ENCODE results near the gene ACO2.

ACO2 gene

GRCh38 chr22:41482319-41482935, 13.5 kb downstream of the ACO2 start:
- Histone ChIP-seq H3K9ac (ENCODE audit: low read length) (no peak overlapping the region), H3K4me1 (ENCODE audit: control insufficient read depth, insufficient read depth, low read length) (peaks cover 30% of the 10 kb centered on the region)

GRCh38 chr22:41485033-41485432, 16.1 kb downstream of the ACO2 start:
- H3K9ac ChIP-seq (ENCODE audit: low read length) = no peak overlapping the region
- no peak overlapping the region for H3K4me3 ChIP-seq (ENCODE audit: low read length)
- H3K9me3 ChIP-seq (ENCODE audit: control insufficient read depth, low read length) = no peaks in the 10 kb centered on the region
- H3K36me3 ChIP-seq (ENCODE audit: control insufficient read depth, insufficient read depth, low read length) = no peaks in the 10 kb centered on the region
- no peaks in the 10 kb centered on the region for H3K27me3 ChIP-seq (ENCODE audit: control insufficient read depth, insufficient read depth, low read length)
- H3K4me1 ChIP-seq (ENCODE audit: control insufficient read depth, insufficient read depth, low read length) = peaks cover 33% of the 10 kb centered on the region

More at GRCh38 chr22:41482319-41482935, 13.5 kb downstream of the ACO2 start:
- Histone ChIP-seq H3K4me3 (ENCODE audit: low read length) (no peak overlapping the region), H3K9me3 (ENCODE audit: control insufficient read depth, low read length) (no peaks in the 10 kb centered on the region), H3K27me3 (ENCODE audit: control insufficient read depth, insufficient read depth, low read length) (no peaks in the 10 kb centered on the region), H3K36me3 (ENCODE audit: control insufficient read depth, insufficient read depth, low read length) (no peaks in the 10 kb centered on the region)

DNA sequence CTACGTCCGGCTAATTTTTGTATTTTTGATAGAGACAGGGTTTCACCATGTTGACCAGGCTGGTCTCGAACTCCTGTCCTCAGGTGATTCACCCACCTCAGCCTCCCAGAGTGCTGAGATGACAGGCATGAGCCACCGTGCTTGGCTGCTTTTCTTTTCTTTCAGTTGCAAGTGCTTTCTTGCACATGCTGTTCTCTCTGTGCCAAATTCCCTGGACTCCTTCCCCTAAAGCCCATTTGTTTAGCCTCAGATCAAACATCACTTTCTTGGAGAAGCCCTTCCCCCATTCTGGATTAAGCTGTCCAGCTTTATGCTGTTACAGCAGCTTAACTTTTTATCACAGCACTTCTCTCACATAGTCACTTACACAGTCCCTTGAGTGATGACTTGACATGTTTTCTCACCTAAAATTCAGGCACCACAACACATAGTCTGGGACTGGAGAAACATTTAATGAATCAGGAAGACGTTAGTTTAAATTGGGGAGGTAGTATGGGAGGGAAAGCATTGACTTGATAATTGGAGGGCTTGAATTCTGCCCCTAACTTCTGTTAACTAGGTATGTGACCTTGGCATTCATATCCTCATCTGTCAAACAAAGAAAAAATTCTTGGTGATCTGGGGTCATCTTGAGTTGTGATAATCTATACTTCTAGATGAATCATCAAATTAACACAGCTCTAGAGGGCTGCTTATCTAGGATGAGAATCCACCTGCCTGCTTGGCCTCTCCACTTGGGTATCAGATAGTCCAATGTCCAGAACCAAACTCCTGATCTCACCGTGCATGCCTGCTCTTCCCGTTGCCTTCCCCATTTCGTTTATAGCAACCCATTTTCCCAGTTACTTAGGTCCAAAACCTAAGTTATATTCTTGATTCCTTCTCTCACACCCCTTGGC, 18.4 kb downstream of the ACO2 start:
- no peaks in the 10 kb centered on the region for H3K9me3 ChIP-seq (ENCODE audit: control insufficient read depth, low read length)
- H3K4me3 ChIP-seq (ENCODE audit: low read length) = no peak overlapping the region
- no peak overlapping the region for H3K9ac ChIP-seq (ENCODE audit: low read length)
- peaks cover 31% of the 10 kb centered on the region for H3K4me1 ChIP-seq (ENCODE audit: control insufficient read depth, insufficient read depth, low read length)
- no peaks in the 10 kb centered on the region for H3K27me3 ChIP-seq (ENCODE audit: control insufficient read depth, insufficient read depth, low read length)
- H3K36me3 ChIP-seq (ENCODE audit: control insufficient read depth, insufficient read depth, low read length) = no peaks in the 10 kb centered on the region

DNA sequence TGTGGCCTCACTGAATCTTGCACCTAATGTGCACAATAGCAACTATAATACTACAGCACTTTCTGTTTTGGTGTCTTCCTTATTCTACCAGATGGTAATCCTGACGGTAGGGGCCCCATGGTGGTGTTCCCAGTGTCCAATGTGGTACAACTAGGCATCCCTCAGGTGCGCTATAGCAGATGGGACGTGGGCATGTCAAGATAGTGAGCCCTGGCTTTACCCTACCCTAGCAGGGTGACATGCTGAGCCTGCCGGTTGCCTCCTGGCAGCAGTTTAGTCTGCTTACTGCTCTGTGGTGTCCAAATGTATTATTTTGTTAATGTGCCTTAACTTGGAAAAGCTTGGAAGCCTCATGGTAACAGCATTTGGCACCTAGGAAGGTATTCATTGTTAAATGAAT, 19.2 kb downstream of the ACO2 start:
- H3K36me3 ChIP-seq (ENCODE audit: control insufficient read depth, insufficient read depth, low read length) = no peaks in the 10 kb centered on the region
- H3K9me3 ChIP-seq (ENCODE audit: control insufficient read depth, low read length) = no peaks in the 10 kb centered on the region
- H3K4me3 ChIP-seq (ENCODE audit: low read length) = no peak overlapping the region
- H3K9ac ChIP-seq (ENCODE audit: low read length) = no peak overlapping the region
- peaks cover 31% of the 10 kb centered on the region for H3K4me1 ChIP-seq (ENCODE audit: control insufficient read depth, insufficient read depth, low read length)
- H3K27me3 ChIP-seq (ENCODE audit: control insufficient read depth, insufficient read depth, low read length) = no peaks in the 10 kb centered on the region

GRCh38 chr22:41488596-41489385, 19.9 kb downstream of the ACO2 start:
- Histone ChIP-seq H3K4me1 (ENCODE audit: control insufficient read depth, insufficient read depth, low read length) (peaks cover 31% of the 10 kb centered on the region), H3K9me3 (ENCODE audit: control insufficient read depth, low read length) (no peaks in the 10 kb centered on the region), H3K9ac (ENCODE audit: low read length) (no peak overlapping the region), H3K4me3 (ENCODE audit: low read length) (no peak overlapping the region), H3K27me3 (ENCODE audit: control insufficient read depth, insufficient read depth, low read length) (no peaks in the 10 kb centered on the region), H3K36me3 (ENCODE audit: control insufficient read depth, insufficient read depth, low read length) (no peaks in the 10 kb centered on the region)

DNA sequence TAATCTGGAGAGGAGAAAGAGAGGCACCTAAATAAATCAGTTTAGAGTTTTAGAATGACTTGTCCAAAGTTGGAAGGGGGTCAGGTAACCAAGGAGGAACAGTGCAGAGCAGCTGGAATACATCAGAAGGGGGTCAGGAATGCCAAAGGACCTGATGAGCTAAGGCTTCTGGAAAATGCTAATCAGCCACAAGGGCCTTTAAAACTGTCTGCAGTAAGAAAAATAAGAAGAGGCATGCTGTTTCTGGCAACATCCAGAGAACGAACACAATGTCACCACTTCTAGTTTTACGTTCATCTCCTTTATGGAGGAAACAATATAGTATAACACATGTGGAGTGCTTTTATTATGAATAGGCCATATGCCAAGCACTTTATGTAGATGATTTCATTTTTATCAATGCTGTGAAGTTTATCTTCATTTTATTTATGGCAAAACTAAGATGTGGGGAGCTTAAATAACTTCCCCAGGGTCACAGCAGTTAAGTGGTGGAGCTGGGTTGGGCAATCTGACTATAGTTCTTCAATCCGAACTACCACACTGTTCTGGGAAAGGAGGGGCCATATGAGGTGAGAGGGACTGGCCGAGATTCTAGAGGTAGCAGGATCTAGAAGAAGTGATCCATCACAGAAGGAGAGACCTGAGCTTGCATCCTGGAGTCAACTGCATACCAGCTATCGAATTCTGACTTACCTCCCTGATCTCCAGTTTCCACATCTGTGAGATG, 22.6 kb downstream of the ACO2 start:
- H3K9me3 ChIP-seq (ENCODE audit: control insufficient read depth, low read length) = no peaks in the 10 kb centered on the region
- no peaks in the 10 kb centered on the region for H3K27me3 ChIP-seq (ENCODE audit: control insufficient read depth, insufficient read depth, low read length)
- H3K4me1 ChIP-seq (ENCODE audit: control insufficient read depth, insufficient read depth, low read length) = peaks cover 21% of the 10 kb centered on the region
- H3K4me3 ChIP-seq (ENCODE audit: low read length) = no peak overlapping the region
- H3K36me3 ChIP-seq (ENCODE audit: control insufficient read depth, insufficient read depth, low read length) = no peaks in the 10 kb centered on the region
- H3K9ac ChIP-seq (ENCODE audit: low read length) = no peak overlapping the region

DNA sequence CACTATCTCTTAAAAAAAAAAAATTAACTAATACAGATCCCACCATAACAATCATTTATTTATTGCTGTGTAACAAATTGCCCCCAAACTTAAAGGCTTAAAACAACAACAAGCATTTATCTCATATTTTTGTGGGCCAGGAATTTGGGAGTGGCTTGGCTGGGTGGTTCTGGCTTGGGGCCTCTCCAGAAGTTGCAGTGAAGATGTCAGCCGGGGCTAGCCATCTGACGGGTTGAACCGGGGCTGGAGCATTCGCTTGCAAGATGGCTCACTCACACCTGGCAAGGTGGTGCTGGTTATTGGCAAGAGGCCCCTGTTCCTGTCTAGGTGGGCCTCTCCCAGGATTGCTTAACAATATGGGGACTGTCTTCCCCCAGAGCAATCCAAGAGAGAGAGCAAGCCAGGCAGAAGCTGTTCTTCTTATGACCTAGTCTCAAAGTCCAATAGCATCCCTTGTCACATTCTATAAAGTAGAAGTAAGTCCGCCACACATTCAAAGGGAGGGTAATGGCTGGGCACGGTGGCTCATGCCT, 29.5 kb downstream of the ACO2 start:
- Histone ChIP-seq H3K9ac (ENCODE audit: low read length) (no peak overlapping the region), H3K27me3 (ENCODE audit: control insufficient read depth, insufficient read depth, low read length) (no peaks in the 10 kb centered on the region), H3K9me3 (ENCODE audit: control insufficient read depth, low read length) (no peaks in the 10 kb centered on the region), H3K36me3 (ENCODE audit: control insufficient read depth, insufficient read depth, low read length) (peaks cover 10% of the 10 kb centered on the region), H3K4me1 (ENCODE audit: control insufficient read depth, insufficient read depth, low read length) (peaks cover 5% of the 10 kb centered on the region), H3K4me3 (ENCODE audit: low read length) (no peak overlapping the region)

GRCh38 chr22:41499624-41500280, 30.8 kb downstream of the ACO2 start:
- peaks cover 10% of the 10 kb centered on the region for H3K36me3 ChIP-seq (ENCODE audit: control insufficient read depth, insufficient read depth, low read length)
- H3K27me3 ChIP-seq (ENCODE audit: control insufficient read depth, insufficient read depth, low read length) = no peaks in the 10 kb centered on the region
- H3K4me3 ChIP-seq (ENCODE audit: low read length) = no peak overlapping the region
- H3K9ac ChIP-seq (ENCODE audit: low read length) = no peak overlapping the region
- H3K4me1 ChIP-seq (ENCODE audit: control insufficient read depth, insufficient read depth, low read length) = peaks cover 5% of the 10 kb centered on the region
- H3K9me3 ChIP-seq (ENCODE audit: control insufficient read depth, low read length) = no peaks in the 10 kb centered on the region

DNA sequence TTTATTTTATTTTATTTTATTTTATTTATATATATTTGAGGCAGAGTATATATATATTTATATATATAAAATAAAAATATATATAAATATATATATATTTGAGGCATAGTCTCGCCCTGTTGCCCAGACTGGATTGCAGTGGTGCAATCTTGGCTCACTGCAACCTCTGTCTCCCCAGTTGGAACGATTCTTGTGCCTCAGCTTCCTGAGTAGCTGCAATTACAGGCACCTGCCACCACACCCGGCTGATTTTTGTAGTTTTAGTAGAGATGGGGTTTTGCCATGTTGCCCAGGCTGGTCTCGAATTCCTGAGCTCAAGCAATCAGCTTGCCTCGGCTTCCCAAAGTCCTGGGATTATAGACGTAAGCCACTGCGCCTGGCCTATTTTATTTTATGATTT, 31.4 kb downstream of the ACO2 start:
- Histone ChIP-seq H3K9ac (ENCODE audit: low read length) (no peak overlapping the region), H3K4me1 (ENCODE audit: control insufficient read depth, insufficient read depth, low read length) (peaks cover under 1% of the 10 kb centered on the region), H3K36me3 (ENCODE audit: control insufficient read depth, insufficient read depth, low read length) (peaks cover 10% of the 10 kb centered on the region)

GRCh38 chr22:41501209-41501608, 32.3 kb downstream of the ACO2 start:
- H3K4me3 ChIP-seq (ENCODE audit: low read length) = no peak overlapping the region
- no peaks in the 10 kb centered on the region for H3K9me3 ChIP-seq (ENCODE audit: control insufficient read depth, low read length)
- peaks cover 10% of the 10 kb centered on the region for H3K36me3 ChIP-seq (ENCODE audit: control insufficient read depth, insufficient read depth, low read length)
- H3K9ac ChIP-seq (ENCODE audit: low read length) = no peak overlapping the region
- H3K4me1 ChIP-seq (ENCODE audit: control insufficient read depth, insufficient read depth, low read length) = no peaks in the 10 kb centered on the region
- H3K27me3 ChIP-seq (ENCODE audit: control insufficient read depth, insufficient read depth, low read length) = no peaks in the 10 kb centered on the region

More for the DNA sequence above, 31.4 kb downstream of the ACO2 start:
- Histone ChIP-seq H3K27me3 (ENCODE audit: control insufficient read depth, insufficient read depth, low read length) (no peaks in the 10 kb centered on the region), H3K4me3 (ENCODE audit: low read length) (no peak overlapping the region), H3K9me3 (ENCODE audit: control insufficient read depth, low read length) (no peaks in the 10 kb centered on the region)

DNA sequence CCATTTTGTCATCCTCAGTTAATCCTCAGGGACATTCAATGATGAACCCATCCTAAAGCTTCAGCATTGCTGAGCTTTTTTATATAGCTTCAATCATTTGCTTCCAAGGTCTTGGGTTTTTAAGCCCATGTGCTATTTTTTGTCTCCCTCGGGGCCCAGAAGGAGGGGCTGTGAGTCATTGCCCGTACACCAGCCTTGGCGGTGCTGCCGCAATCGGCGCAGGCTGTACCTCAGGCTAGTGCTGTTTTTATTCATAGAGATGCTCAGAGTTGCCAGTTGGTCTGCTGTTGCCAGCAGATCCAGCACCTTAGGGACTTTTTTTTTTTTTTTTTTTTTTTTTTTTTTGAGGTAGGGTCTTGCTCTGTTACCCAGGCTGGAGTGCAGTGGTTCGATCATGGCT, 35.5 kb downstream of the ACO2 start:
- Histone ChIP-seq H3K4me1 (ENCODE audit: control insufficient read depth, insufficient read depth, low read length) (no peaks in the 10 kb centered on the region), H3K9ac (ENCODE audit: low read length) (no peak overlapping the region), H3K9me3 (ENCODE audit: control insufficient read depth, low read length) (no peaks in the 10 kb centered on the region), H3K4me3 (ENCODE audit: low read length) (no peak overlapping the region), H3K36me3 (ENCODE audit: control insufficient read depth, insufficient read depth, low read length) (peaks cover 10% of the 10 kb centered on the region), H3K27me3 (ENCODE audit: control insufficient read depth, insufficient read depth, low read length) (no peaks in the 10 kb centered on the region)
